Testis (tissue), 2 donors: Measurements from ENCODE around the gene NLRC5.

Experiments
- CTCF ChIP-seq, 3 experiments: fragments of 450-650 bp in 2 of 3; fragments of 200-600 bp in 1 of 3; sonication (generic) in 1 of 3; IDR thresholded peaks; one replicate each; pipeline ENCODE4 v1.5.1; 2016 to 2019; ENCODE audit warnings: antibody characterized with exemption in 3 of 3, mild to moderate bottlenecking in 2 of 3, moderate library complexity in 1 of 3
- POLR2A ChIP-seq: fragments of 450-650 bp; IDR thresholded peaks from one replicate; pipeline ENCODE4 v1.6.1; 2017; ENCODE audit warnings: antibody characterized with exemption, mild to moderate bottlenecking, moderate library complexity

GRCh38 chr16:57096192-57096591 lies 106.8 kb downstream of the NLRC5 start:
- no peak for TF ChIP-seq POLR2A
- TF ChIP-seq CTCF (IDR thresholded peaks at IDR 0.05) = no peak
